Loucy (cell line): ENCODE measurements around the gene POLR3E.

Experiments used
- EZH2phosphoT487 ChIP-seq: fragments of 200-600 bp; IDR thresholded peaks from 2 replicates; pipeline ENCODE4 v1.6.1; 2018; ENCODE audit warnings: antibody characterized with exemption, mild to moderate bottlenecking, moderate library complexity, borderline replicate concordance
- TF ChIP-seq, protein P1 (sequence below): fragments of 200-600 bp; sonication (generic); conservative IDR thresholded peaks from 2 replicates; pipeline ENCODE4 v1.5.1; 2014; ENCODE audit warnings: mild to moderate bottlenecking, antibody characterized with exemption, low read length

DNA sequence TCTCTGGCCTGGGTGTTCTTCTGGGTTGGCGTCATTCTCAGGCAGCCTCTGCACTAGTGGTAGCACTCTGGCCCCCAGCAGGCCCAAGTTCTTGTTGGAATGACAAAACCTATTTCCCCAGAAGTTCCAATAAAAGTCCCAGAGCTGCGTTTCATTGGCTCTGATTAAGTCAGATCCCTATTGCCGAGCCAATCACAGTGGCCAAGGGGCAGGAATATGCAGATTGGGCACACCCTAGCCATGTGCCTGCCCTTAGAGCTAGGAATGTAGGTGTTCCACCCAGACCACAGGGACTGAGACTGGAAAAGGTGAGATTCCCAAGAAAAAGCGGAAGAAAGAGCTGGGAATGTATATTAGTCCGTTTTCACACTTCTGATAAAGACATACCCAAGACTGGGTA is 44.9 kb upstream of the POLR3E start:
- TF ChIP-seq, protein P1, sequence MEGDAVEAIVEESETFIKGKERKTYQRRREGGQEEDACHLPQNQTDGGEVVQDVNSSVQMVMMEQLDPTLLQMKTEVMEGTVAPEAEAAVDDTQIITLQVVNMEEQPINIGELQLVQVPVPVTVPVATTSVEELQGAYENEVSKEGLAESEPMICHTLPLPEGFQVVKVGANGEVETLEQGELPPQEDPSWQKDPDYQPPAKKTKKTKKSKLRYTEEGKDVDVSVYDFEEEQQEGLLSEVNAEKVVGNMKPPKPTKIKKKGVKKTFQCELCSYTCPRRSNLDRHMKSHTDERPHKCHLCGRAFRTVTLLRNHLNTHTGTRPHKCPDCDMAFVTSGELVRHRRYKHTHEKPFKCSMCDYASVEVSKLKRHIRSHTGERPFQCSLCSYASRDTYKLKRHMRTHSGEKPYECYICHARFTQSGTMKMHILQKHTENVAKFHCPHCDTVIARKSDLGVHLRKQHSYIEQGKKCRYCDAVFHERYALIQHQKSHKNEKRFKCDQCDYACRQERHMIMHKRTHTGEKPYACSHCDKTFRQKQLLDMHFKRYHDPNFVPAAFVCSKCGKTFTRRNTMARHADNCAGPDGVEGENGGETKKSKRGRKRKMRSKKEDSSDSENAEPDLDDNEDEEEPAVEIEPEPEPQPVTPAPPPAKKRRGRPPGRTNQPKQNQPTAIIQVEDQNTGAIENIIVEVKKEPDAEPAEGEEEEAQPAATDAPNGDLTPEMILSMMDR = no peak
- no peak for TF ChIP-seq EZH2phosphoT487
